HepG2 (cell line): ENCODE measurements around the gene DOCK3. TPM values are rescaled to one million over a fixed set of nuclear protein-coding genes. Genes with fewer than 3 reads are reported as not detected.

Source experiments
- ATAC-seq: fragments of 200-7000 bp; cut with Tn5 transposase; 3 replicates; pipeline ENCODE4 v1.9.1; 2020; ENCODE audit warnings: mild to moderate bottlenecking, moderate library complexity
- BruUV-seq: library from RNA; stranded (reverse); fragments of 400-500 nt; replicated peaks from 2 replicates; lab custom pipeline; 2021; lab: Mats Ljungman, UMichigan
- CTCF ChIA-PET: fragments of 300-600 bp; formaldehyde crosslinking; extraction: SDS; loops from one replicate; lab custom pipeline; 2021; ENCODE audit warnings: low total read pairs, inconsistent platforms, low intra/inter-chr PET ratio; lab: Yijun Ruan, JAX
- POLR2A ChIA-PET: fragments of 350-600 bp; sonication (Branson Sonifier 250); formaldehyde crosslinking; loops from one replicate; lab custom pipeline; 2020; ENCODE audit warnings: antibody characterized with exemption, inconsistent platforms; lab: Yijun Ruan, JAX
- DNase-seq: peaks from one replicate; pipeline ENCODE4 v3.0.0-alpha.2; 2015; ENCODE audit warnings: low spot score
- FAIRE-seq: peaks from 3 replicates; lab custom pipeline; 2011; peaks lifted over from hg19 to GRCh38; lab: Jason Lieb, UNC
- H2AFZ ChIP-seq: one replicate; pipeline ENCODE4 v1.6.1; 2011; ENCODE audit warnings: low read length, inconsistent platforms
- H3K27ac ChIP-seq: fragments of 300-600 bp; 3 replicates; pipeline ENCODE4 v1.8.0; 2011; ENCODE audit warnings: mixed run types, mild to moderate bottlenecking, mixed read lengths, low read length, inconsistent platforms; ENCODE audit not compliant: insufficient read depth; ENCODE audit errors: extremely low read length
- H3K27me3 ChIP-seq, 2 experiments: fragments of 200-600 bp in 1 of 2; 2 replicates in 1 of 2; 3 replicates in 1 of 2; pipeline versions ENCODE4 v1.6.0 to v1.8.0; 2011; ENCODE audit warnings: low read length in 2 of 2, mild to moderate bottlenecking in 2 of 2, moderate library complexity in 2 of 2, inconsistent platforms in 1 of 2; ENCODE audit not compliant: insufficient read depth in 2 of 2, control insufficient read depth in 1 of 2
- H3K36me3 ChIP-seq, 2 experiments: fragments of 200-600 bp in 1 of 2; replicated peaks in 1 of 2; 2 replicates in 1 of 2; 3 replicates in 1 of 2; pipeline versions ENCODE4 v1.5.1 to v1.8.0; 2011; ENCODE audit warnings: low read length in 2 of 2, inconsistent platforms in 1 of 2; ENCODE audit not compliant: insufficient read depth in 2 of 2, control insufficient read depth in 1 of 2
- H3K4me1 ChIP-seq: 2 replicates; pipeline ENCODE4 v1.5.1; 2012; ENCODE audit warnings: low read length, inconsistent platforms; ENCODE audit not compliant: insufficient read depth
- H3K4me2 ChIP-seq: 2 replicates; pipeline ENCODE4 v1.6.0; 2011; ENCODE audit warnings: low read depth, low read length, inconsistent platforms
- H3K4me3 ChIP-seq, 3 experiments: fragments of 200-600 bp in 1 of 3; sonication (generic), shearing (Covaris generic) in 1 of 3; replicated peaks in 1 of 3; 2 replicates each; pipeline ENCODE4 v1.5.1; 2011 to 2016; ENCODE audit warnings: low read length in 3 of 3, inconsistent platforms in 2 of 3, low read depth in 2 of 3, mild to moderate bottlenecking in 2 of 3, control low read depth in 1 of 3, mixed read lengths in 1 of 3; ENCODE audit not compliant: insufficient read depth in 1 of 3
- H3K79me2 ChIP-seq: one replicate; pipeline ENCODE4 v1.6.1; 2011; ENCODE audit warnings: low read length, inconsistent platforms; ENCODE audit not compliant: insufficient read depth
- H3K9ac ChIP-seq: 2 replicates; pipeline ENCODE4 v1.6.0; 2011; ENCODE audit warnings: mild to moderate bottlenecking, low read depth, low read length, inconsistent platforms; ENCODE audit not compliant: insufficient read depth
- H3K9me3 ChIP-seq: 2 replicates; pipeline ENCODE4 v1.5.1; 2012; ENCODE audit warnings: mild to moderate bottlenecking, low read length
- H4K20me1 ChIP-seq: 2 replicates; pipeline ENCODE4 v1.6.0; 2011; ENCODE audit warnings: inconsistent platforms, mild to moderate bottlenecking, low read length, moderate library complexity; ENCODE audit not compliant: insufficient read depth
- HHEX ChIP-seq: IDR thresholded peaks from 2 replicates; pipeline ENCODE4 v1.6.1; 2016; ENCODE audit warnings: control low read depth
- PHF8 ChIP-seq: sonication (generic); formaldehyde crosslinking; IDR thresholded peaks from 2 replicates; pipeline ENCODE4 v1.5.0; 2020; ENCODE audit warnings: missing genetic modification reagents
- RAD21 ChIP-seq: fragments of 450-650 bp; formaldehyde crosslinking; IDR thresholded peaks from 2 replicates; pipeline ENCODE4 v1.5.0; 2020; ENCODE audit warnings: mild to moderate bottlenecking
- ZBTB2 ChIP-seq: sonication (generic); formaldehyde crosslinking; IDR thresholded peaks from 2 replicates; pipeline ENCODE4 v1.8.0; 2022; ENCODE audit warnings: low read depth, missing genetic modification reagents
- ZBTB8A ChIP-seq: sonication (generic); formaldehyde crosslinking; IDR thresholded peaks from 2 replicates; pipeline ENCODE4 v1.4.0; 2020; ENCODE audit warnings: mild to moderate bottlenecking, low read depth, missing genetic modification reagents, borderline replicate concordance
- ZNF775 ChIP-seq: sonication (generic); formaldehyde crosslinking; IDR thresholded peaks from 2 replicates; pipeline ENCODE4 v1.4.0; 2020; ENCODE audit warnings: missing genetic modification reagents, mild to moderate bottlenecking, moderate library complexity, borderline replicate concordance
- ZNF777 ChIP-seq: sonication (generic); formaldehyde crosslinking; IDR thresholded peaks from 2 replicates; pipeline ENCODE4 v1.4.0; 2020; ENCODE audit warnings: missing genetic modification reagents
- WGBS: methylation state at CpG from one replicate; pipeline ENCODE4 v1.1.6; 2017; ENCODE audit warnings: low lambda C conversion rate; 5-methylcytosine and 5-hydroxymethylcytosine counted together
- in situ Hi-C: cut with HindIII; loops from 2 replicates; pipeline ENCODE4 v1.10.0; 2017; ENCODE audit warnings: low pct_unique_long_range_greater_than_20kb; ENCODE audit not compliant: extremely low pct_ligation_motif_present
- intact Hi-C: fragments of 100-400 bp; cut with micrococcal nuclease; formaldehyde crosslinking; loops from one replicate; pipeline ENCODE4 v1.10.0; 2022; ENCODE audit not compliant: unreplicated experiment
- polyA plus RNA-seq, 8 experiments: library from polyadenylated mRNA; depleted of rRNA in 3 of 8; stranded (reverse) in 7 of 8; unstranded in 1 of 8; fragments of >200 nt; fragmentation: Illumina TruSeq in 4 of 8; extraction: Trizol in 4 of 8; gene quantifications; 2 replicates each; pipeline versions ENCODE4 v1.2.1 to v1.2.3, GENCODE V29; 2011 to 2016; ENCODE audit warnings: low read depth in 4 of 8, missing spikeins in 1 of 8, mixed read lengths in 1 of 8; ENCODE audit not compliant: insufficient read depth in 1 of 8
- total RNA-seq, 5 experiments: library from RNA; depleted of rRNA; stranded (reverse); fragments of >200 nt; fragmentation: Illumina TruSeq; extraction: Trizol; gene quantifications; 2 replicates each; pipeline ENCODE4 v1.2.3, GENCODE V29; 2016; ENCODE audit warnings: low read depth in 1 of 5
- TF ChIP-seq, protein P1 (sequence below): sonication (generic); formaldehyde crosslinking; IDR thresholded peaks from 2 replicates; pipeline ENCODE4 v1.5.0; 2020; ENCODE audit warnings: mild to moderate bottlenecking, missing genetic modification reagents, borderline replicate concordance
- TF ChIP-seq, protein P2 (sequence below): sonication (generic); formaldehyde crosslinking; IDR thresholded peaks from 2 replicates; pipeline ENCODE4 v1.4.0; 2020; ENCODE audit warnings: missing genetic modification reagents, low read depth, mild to moderate bottlenecking, borderline replicate concordance
- TF ChIP-seq, protein P3 (sequence below): sonication (generic); formaldehyde crosslinking; IDR thresholded peaks from 2 replicates; pipeline ENCODE4 v1.5.1; 2020; ENCODE audit warnings: missing genetic modification reagents, mild to moderate bottlenecking, borderline replicate concordance

Gene DOCK3
- total and polyA plus RNA-seq, 2 of the 13 experiments (the other 11 are each of a cell fraction or from before 2014, with no cell fraction given): not detected

DNA sequence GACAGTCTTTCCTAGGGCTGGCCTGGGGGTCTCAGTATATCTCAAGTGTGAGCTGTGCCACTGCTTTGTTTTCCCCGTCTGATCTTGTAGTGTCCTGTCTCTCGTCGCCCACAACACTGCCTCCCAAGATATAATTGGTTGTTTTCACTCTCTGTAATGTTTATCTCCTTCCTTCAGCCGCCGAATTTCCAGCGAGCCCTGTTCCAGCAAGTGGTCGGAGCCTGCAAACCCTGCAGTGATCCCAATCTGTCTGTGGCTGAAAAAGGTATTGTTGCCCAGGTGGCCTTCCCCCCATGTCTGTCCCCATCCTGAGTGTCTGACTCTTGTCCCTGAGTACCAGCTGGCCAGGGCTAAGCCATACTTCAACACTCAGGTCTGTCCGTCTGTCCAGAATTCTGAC lies 700.8 kb downstream of the DOCK3 start:
- 9% methylated on average over 8 of the region's 8 CpGs for WGBS
- TF ChIP-seq, protein P1, sequence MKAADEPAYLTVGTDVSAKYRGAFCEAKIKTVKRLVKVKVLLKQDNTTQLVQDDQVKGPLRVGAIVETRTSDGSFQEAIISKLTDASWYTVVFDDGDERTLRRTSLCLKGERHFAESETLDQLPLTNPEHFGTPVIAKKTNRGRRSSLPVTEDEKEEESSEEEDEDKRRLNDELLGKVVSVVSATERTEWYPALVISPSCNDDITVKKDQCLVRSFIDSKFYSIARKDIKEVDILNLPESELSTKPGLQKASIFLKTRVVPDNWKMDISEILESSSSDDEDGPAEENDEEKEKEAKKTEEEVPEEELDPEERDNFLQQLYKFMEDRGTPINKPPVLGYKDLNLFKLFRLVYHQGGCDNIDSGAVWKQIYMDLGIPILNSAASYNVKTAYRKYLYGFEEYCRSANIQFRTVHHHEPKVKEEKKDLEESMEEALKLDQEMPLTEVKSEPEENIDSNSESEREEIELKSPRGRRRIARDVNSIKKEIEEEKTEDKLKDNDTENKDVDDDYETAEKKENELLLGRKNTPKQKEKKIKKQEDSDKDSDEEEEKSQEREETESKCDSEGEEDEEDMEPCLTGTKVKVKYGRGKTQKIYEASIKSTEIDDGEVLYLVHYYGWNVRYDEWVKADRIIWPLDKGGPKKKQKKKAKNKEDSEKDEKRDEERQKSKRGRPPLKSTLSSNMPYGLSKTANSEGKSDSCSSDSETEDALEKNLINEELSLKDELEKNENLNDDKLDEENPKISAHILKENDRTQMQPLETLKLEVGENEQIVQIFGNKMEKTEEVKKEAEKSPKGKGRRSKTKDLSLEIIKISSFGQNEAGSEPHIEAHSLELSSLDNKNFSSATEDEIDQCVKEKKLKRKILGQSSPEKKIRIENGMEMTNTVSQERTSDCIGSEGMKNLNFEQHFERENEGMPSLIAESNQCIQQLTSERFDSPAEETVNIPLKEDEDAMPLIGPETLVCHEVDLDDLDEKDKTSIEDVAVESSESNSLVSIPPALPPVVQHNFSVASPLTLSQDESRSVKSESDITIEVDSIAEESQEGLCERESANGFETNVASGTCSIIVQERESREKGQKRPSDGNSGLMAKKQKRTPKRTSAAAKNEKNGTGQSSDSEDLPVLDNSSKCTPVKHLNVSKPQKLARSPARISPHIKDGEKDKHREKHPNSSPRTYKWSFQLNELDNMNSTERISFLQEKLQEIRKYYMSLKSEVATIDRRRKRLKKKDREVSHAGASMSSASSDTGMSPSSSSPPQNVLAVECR (CRISPR knock-in tag): no peak
- TF ChIP-seq ZNF775 (CRISPR knock-in tag): no peak
- TF ChIP-seq RAD21 (CRISPR knock-in tag): no peak
- TF ChIP-seq PHF8 (CRISPR knock-in tag): no peak
- no peak for TF ChIP-seq HHEX (CRISPR knock-in tag)
- TF ChIP-seq, protein P2, sequence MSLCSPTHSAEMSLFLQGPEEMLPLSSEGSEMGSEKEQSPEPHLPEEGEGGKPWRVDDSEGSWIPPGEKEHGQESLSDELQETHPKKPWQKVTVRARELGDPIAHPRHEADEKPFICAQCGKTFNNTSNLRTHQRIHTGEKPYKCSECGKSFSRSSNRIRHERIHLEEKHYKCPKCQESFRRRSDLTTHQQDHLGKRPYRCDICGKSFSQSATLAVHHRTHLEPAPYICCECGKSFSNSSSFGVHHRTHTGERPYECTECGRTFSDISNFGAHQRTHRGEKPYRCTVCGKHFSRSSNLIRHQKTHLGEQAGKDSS: no peak
- TF ChIP-seq ZBTB8A (CRISPR knock-in tag): no peak
- TF ChIP-seq ZNF777: no peak
- TF ChIP-seq ZBTB2 (CRISPR knock-in tag): no peak
- TF ChIP-seq, protein P3, sequence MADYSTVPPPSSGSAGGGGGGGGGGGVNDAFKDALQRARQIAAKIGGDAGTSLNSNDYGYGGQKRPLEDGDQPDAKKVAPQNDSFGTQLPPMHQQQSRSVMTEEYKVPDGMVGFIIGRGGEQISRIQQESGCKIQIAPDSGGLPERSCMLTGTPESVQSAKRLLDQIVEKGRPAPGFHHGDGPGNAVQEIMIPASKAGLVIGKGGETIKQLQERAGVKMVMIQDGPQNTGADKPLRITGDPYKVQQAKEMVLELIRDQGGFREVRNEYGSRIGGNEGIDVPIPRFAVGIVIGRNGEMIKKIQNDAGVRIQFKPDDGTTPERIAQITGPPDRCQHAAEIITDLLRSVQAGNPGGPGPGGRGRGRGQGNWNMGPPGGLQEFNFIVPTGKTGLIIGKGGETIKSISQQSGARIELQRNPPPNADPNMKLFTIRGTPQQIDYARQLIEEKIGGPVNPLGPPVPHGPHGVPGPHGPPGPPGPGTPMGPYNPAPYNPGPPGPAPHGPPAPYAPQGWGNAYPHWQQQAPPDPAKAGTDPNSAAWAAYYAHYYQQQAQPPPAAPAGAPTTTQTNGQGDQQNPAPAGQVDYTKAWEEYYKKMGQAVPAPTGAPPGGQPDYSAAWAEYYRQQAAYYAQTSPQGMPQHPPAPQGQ (CRISPR knock-in tag): no peak
- POLR2A ChIA-PET: no interaction called here
- no peak overlapping the region for H2AFZ ChIP-seq
- no peaks in the 10 kb centered on the region for H3K9me3 ChIP-seq
- H3K36me3 ChIP-seq: no peaks in the 10 kb centered on the region
- no peaks in the 10 kb centered on the region for H4K20me1 ChIP-seq
- H3K4me3 ChIP-seq: no peak overlapping the region
- H3K9ac ChIP-seq: no peak overlapping the region
- H3K4me1 ChIP-seq: peaks cover 4% of the 10 kb centered on the region
- peaks cover 9 to 60% of the 10 kb centered on the region in 2 experiments; a peak in 4 of 5 replicates for H3K27me3 ChIP-seq
- BruUV-seq: no TSS peak
- H3K27ac ChIP-seq: no peak overlapping the region
- ATAC-seq (no peak), FAIRE-seq (no peak), DNase-seq (no peak)
- CTCF ChIA-PET: no interaction called here
- H3K4me2 ChIP-seq: no peak overlapping the region
- in situ Hi-C loops: loop anchor here (10.0 kb wide), 1 partner anchor 271 kb away; no protein-coding TSS in a partner anchor
- intact Hi-C loops: no loop called here
- H3K79me2 ChIP-seq: no peaks in the 10 kb centered on the region
